Transverse colon (tissue), 4 donors: ENCODE measurements around the gene NCBP3.

Experiments
- EP300 ChIP-seq: sonication (generic); formaldehyde crosslinking; IDR thresholded peaks from one replicate; pipeline ENCODE4 v1.6.1; 2017; ENCODE audit warnings: antibody characterized with exemption, low read depth
- POLR2A ChIP-seq: fragments of 450-650 bp; IDR thresholded peaks from one replicate; pipeline ENCODE4 v1.6.1; 2016; ENCODE audit warnings: antibody characterized with exemption, mild to moderate bottlenecking, moderate library complexity
- POLR2AphosphoS5 ChIP-seq, 3 donors: sonication (generic); formaldehyde crosslinking; IDR thresholded peaks; one replicate each; pipeline ENCODE4 v1.6.1; 2016; ENCODE audit warnings: antibody characterized with exemption in 3 of 3
- TF ChIP-seq, protein P1 (sequence below), 5 experiments: fragments of 200-600 bp in 3 of 5; fragments of 450-650 bp in 2 of 5; sonication (generic) in 3 of 5; IDR thresholded peaks; 1 replicate in 2 of 5; 2 replicates in 3 of 5; pipeline ENCODE4 v1.5.1; 2016 to 2017; ENCODE audit warnings: antibody characterized with exemption in 5 of 5, inconsistent platforms in 3 of 5, mild to moderate bottlenecking in 2 of 5, moderate library complexity in 1 of 5

DNA sequence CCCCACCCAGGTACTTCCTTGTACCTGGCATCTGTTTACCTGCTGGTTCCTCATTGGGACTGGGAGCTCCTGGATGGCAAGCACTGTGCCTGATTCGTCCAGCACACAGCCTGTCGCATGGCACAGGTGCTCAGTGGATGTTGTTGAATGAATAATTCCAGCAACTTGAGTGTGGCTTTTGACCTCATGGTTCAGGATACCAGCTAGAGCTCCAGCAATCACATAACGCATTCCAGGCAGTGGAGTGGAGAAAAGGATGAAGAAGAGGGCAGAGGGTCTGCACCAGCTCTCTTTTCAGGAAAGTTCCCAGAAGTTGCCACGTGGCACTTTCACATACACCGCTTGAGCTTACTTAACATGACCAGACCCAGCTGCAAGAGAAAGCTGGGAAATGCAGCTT, 48.1 kb upstream of the NCBP3 start:
- TF ChIP-seq POLR2A = no peak
- TF ChIP-seq, protein P1, sequence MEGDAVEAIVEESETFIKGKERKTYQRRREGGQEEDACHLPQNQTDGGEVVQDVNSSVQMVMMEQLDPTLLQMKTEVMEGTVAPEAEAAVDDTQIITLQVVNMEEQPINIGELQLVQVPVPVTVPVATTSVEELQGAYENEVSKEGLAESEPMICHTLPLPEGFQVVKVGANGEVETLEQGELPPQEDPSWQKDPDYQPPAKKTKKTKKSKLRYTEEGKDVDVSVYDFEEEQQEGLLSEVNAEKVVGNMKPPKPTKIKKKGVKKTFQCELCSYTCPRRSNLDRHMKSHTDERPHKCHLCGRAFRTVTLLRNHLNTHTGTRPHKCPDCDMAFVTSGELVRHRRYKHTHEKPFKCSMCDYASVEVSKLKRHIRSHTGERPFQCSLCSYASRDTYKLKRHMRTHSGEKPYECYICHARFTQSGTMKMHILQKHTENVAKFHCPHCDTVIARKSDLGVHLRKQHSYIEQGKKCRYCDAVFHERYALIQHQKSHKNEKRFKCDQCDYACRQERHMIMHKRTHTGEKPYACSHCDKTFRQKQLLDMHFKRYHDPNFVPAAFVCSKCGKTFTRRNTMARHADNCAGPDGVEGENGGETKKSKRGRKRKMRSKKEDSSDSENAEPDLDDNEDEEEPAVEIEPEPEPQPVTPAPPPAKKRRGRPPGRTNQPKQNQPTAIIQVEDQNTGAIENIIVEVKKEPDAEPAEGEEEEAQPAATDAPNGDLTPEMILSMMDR (IDR thresholded peaks at IDR 0.05) = no peak
- no peak for TF ChIP-seq EP300
- no peak for TF ChIP-seq POLR2AphosphoS5 (IDR thresholded peaks at IDR 0.05)
